ENCODE measurements around the gene MYL2.

Gene MYL2

DNA sequence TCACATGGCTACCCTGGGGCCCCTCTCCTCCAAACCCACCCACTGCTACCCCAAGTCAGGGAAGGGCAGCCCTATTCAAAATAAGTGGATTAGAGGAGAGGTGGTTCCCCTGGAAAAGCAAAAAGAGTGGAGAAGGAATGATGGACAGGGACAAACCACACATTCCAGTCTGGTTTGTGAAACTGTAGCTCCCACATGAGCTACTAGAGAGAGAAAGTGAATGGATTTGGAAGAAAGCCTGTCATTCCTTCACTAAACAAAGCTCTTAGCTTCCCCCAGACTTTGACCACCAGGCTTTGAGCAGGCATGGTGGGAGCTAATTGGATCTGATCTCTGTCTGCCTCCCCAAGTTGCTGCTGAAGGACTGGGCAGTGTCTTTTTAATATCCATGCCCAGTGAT, 45.6 kb downstream of the MYL2 start:
- intact Hi-C loops (cut with DNase I; ENCODE audit: low total_unique reads): no loop called here
- H3K4me1 ChIP-seq: peaks cover 0 to 10% (median 0%) of the 10 kb centered on the region in 4 donors

DNA sequence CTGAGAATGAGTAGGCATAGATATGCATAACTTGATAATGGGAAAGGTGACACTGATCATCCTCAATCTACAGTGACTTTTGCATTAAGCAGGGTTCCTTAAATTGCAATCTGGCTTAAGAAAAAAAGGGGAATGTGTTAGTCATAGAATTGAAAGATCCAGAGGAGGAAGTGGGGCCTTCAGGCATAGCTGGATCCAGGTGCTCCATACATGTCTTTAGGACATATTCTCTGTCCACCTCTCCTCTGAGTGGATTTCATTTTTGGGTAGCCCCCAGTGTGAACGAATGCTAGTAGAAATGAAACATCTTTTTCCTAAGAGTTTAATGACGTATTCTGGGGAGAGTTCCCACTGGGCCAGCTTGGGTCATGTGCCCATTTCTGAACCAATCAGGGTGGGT, 46.0 kb downstream of the MYL2 start:
- Histone ChIP-seq H3K9me3 (no peaks in the 10 kb centered on the region), H3K36me3 (no peaks in the 10 kb centered on the region), H3K27ac (no peak overlapping the region), H3K4me1 (peaks cover 0 to 10% (median 0%) of the 10 kb centered on the region in 4 donors), H3K27me3 (no peaks in the 10 kb centered on the region), H3K4me3 (no peak overlapping the region)
- DNase-seq: no peak
- TF ChIP-seq, protein P1, sequence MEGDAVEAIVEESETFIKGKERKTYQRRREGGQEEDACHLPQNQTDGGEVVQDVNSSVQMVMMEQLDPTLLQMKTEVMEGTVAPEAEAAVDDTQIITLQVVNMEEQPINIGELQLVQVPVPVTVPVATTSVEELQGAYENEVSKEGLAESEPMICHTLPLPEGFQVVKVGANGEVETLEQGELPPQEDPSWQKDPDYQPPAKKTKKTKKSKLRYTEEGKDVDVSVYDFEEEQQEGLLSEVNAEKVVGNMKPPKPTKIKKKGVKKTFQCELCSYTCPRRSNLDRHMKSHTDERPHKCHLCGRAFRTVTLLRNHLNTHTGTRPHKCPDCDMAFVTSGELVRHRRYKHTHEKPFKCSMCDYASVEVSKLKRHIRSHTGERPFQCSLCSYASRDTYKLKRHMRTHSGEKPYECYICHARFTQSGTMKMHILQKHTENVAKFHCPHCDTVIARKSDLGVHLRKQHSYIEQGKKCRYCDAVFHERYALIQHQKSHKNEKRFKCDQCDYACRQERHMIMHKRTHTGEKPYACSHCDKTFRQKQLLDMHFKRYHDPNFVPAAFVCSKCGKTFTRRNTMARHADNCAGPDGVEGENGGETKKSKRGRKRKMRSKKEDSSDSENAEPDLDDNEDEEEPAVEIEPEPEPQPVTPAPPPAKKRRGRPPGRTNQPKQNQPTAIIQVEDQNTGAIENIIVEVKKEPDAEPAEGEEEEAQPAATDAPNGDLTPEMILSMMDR (IDR thresholded peaks at IDR 0.05): no peak
- intact Hi-C loops (cut with DNase I; ENCODE audit: low total_unique reads): no loop called here

More for the DNA sequence above, 45.6 kb downstream of the MYL2 start:
- no peaks in the 10 kb centered on the region for H3K9me3 ChIP-seq
- no peaks in the 10 kb centered on the region for H3K27me3 ChIP-seq
- H3K27ac ChIP-seq: no peak overlapping the region
- no peak for DNase-seq
- TF ChIP-seq, protein P1 (IDR thresholded peaks at IDR 0.05): no peak
- H3K36me3 ChIP-seq: no peaks in the 10 kb centered on the region
- H3K4me3 ChIP-seq: no peak overlapping the region

DNA sequence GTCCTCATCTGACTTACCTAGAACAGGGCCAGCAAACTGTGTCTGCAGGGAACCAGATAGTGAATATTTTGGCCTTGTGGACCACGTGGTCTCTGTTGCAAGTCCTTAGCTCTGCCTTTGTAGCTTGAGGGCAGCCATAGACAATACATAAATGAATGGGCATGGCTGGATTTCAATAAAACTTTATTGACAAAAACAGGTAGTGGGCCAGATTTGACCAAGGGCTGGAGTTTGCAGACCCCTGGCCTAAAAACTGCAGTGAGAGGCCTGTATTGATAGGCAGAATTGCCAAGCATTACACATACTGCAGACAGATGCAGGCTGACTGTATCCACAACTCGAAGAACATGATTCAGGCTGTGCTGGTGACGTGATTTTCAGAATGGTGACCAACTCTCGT, 48.3 kb downstream of the MYL2 start:
- Histone ChIP-seq H3K36me3 (no peaks in the 10 kb centered on the region), H3K27me3 (no peaks in the 10 kb centered on the region), H3K4me3 (no peak overlapping the region), H3K27ac (no peak overlapping the region), H3K4me1 (no peaks in the 10 kb centered on the region), H3K9me3 (no peaks in the 10 kb centered on the region)
- DNase-seq: no peak
- intact Hi-C loops (cut with DNase I; ENCODE audit: low total_unique reads): no loop called here
- TF ChIP-seq, protein P1 (IDR thresholded peaks at IDR 0.05): no peak

DNA sequence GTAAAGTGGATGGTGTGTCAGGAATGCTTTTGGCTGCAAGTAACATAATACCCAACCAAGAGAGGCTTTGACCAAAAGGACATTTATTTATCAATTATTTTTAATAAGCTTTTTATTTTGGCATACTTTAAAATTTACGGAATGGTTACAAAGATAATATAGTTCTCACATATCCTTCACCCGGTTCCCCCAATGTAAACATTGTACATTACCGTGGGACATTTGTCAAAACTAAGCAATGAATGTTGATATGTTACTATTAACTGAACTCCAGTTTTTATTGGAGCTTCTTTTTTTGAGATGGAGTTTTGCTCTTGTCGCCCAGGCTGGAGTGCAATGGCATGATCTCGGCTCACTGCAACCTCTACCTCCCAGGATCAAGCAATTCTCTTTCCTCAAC, 50.6 kb downstream of the MYL2 start:
- intact Hi-C loops (cut with DNase I; ENCODE audit: low total_unique reads): no loop called here
- Histone ChIP-seq H3K36me3 (no peaks in the 10 kb centered on the region), H3K27ac (no peak overlapping the region), H3K27me3 (no peaks in the 10 kb centered on the region), H3K4me1 (no peaks in the 10 kb centered on the region), H3K4me3 (no peak overlapping the region), H3K9me3 (no peaks in the 10 kb centered on the region)
- DNase-seq: no peak
- TF ChIP-seq, protein P1 (IDR thresholded peaks at IDR 0.05): no peak

DNA sequence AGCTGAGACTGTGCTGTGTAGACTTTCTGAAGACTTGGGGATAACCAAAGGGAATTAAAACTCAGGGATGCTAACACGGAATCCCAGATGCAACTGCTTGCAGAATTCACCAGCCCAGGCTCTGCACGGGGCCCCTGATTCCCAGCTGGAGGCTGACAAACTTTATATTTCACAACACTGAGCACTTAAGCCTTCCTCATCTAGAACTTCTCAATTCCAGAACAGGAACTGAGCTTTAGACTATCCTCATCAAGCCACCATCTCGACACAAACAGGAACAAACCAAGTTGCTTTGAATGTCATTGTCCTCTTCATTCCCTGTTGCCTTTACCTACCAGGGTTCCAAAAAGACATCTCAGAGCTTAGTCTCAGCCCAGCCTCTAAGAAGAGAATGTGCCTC, 51.4 kb downstream of the MYL2 start:
- H3K9me3 ChIP-seq: no peaks in the 10 kb centered on the region
- no peak overlapping the region for H3K27ac ChIP-seq
- no peak overlapping the region for H3K4me3 ChIP-seq
- TF ChIP-seq, protein P1 (IDR thresholded peaks at IDR 0.05): no peak
- no peaks in the 10 kb centered on the region for H3K4me1 ChIP-seq
- intact Hi-C loops (cut with DNase I; ENCODE audit: low total_unique reads): no loop called here
- no peaks in the 10 kb centered on the region for H3K27me3 ChIP-seq
- no peak for DNase-seq
- H3K36me3 ChIP-seq: no peaks in the 10 kb centered on the region

DNA sequence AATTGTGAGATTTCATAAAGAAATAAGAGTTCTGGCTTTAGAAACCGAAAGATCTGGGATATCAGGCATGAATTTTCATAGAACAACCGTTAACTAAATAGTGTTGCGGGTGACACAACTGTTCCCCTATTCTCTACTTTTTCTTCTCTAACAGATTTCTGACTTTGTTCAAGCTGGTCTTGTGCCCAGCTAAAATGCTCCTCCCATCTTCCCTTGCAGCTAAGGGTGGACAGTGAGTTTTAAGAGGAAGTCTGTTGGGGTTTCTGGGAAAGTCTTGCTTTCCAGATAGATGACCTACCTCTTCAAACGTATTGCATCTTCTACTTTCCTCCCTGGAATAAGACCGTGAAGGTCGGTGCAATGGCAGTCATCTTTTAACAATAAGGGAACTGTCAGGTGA, 54.9 kb downstream of the MYL2 start:
- TF ChIP-seq, protein P1 (IDR thresholded peaks at IDR 0.05): no peak
- DNase-seq: no peak
- intact Hi-C loops (cut with DNase I; ENCODE audit: low total_unique reads): no loop called here
- Histone ChIP-seq H3K27ac (no peak overlapping the region), H3K27me3 (no peaks in the 10 kb centered on the region), H3K9me3 (no peaks in the 10 kb centered on the region), H3K4me3 (no peak overlapping the region), H3K4me1 (no peaks in the 10 kb centered on the region), H3K36me3 (no peaks in the 10 kb centered on the region)

Measured in tibial artery (tissue), 4 donors.